Measurements from ENCODE around the gene ISM1. TPM values are rescaled to one million over a fixed set of nuclear protein-coding genes. Genes with fewer than 3 reads are reported as not detected.

ISM1 gene
- total RNA-seq, 2 experiments from 2014 or later, result 0.87 to 1.1 TPM

DNA sequence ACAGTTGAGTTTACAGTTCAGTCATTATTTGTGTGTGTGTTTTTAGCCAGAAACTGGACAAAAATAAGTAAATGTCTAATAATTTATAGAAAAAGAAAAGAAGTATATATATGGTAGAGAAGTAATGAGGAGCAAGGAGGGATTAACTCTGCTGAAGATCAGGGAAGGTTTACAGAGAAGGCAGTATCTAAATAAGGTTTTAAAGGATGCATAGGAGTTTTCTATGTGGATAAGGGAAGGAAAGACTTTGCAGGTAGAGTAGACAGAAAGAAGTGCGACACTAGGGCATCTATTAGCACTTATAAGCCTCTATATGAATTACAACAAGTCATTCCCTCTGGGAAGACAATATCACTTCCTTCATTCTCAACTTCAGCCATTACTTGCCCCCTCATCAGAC, 34.3 kb downstream of the ISM1 start:
- H3K4me1 Mint-ChIP-seq (ENCODE audit: low read depth), result peaks cover 27% of the 10 kb centered on the region
- intact Hi-C loops (cut with DNase I, micrococcal nuclease), result no loop called here
- DNase-seq, result no peak
- ChIA-PET POLR2A (no interaction called here), CTCF (no interaction called here)
- no peaks in the 10 kb centered on the region for H3K9me3 Mint-ChIP-seq
- TF ChIP-seq CTCF (IDR thresholded peaks at IDR 0.05), result no peak
- no peaks in the 10 kb centered on the region for H3K9me3 ChIP-seq (ENCODE audit: control insufficient read depth in 1 of 2, insufficient read depth in 1 of 2, low read length in 2 of 2)
- no peak for ATAC-seq (ENCODE audit: poor library complexity)
- no peaks in the 10 kb centered on the region for H3K27me3 Mint-ChIP-seq
- H3K4me3 Mint-ChIP-seq, result no peak overlapping the region
- no peak overlapping the region for H3K27ac Mint-ChIP-seq
- no peak overlapping the region for H3K27ac ChIP-seq (ENCODE audit: low read depth in 1 of 2, low read length in 2 of 2)
- H3K4me3 ChIP-seq (ENCODE audit: low read length), result no peak overlapping the region
- no peaks in the 10 kb centered on the region for H3K27me3 ChIP-seq (ENCODE audit: control insufficient read depth in 1 of 2, insufficient read depth in 2 of 2, low read length in 2 of 2)
- no peaks in the 10 kb centered on the region for H3K36me3 ChIP-seq (ENCODE audit: insufficient read depth, low read length)
- peaks cover 12% of the 10 kb centered on the region for H3K4me1 ChIP-seq (ENCODE audit: insufficient read depth, low read length)
- no peaks in the 10 kb centered on the region for H3K36me3 Mint-ChIP-seq (ENCODE audit: low read depth)

DNA sequence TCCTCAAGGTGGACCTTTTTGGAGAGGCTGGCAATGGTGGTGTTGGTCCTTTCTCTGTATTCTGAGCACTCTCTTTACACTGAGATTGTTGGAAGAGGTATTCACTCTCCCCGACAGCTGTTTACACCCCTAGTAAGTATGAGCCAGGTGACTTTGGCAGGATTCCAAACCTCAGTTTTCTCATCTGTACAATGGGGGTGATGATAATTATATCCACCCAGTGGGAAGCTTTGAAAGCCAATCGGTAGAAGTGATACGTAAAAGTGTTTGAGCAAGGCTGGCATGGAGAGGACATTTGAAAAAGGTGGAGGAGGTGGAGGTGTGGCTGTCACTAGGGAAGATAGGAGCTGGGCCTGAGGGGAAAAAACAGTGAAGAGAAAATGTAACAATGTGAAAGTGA, 35.5 kb downstream of the ISM1 start:
- H3K36me3 ChIP-seq (ENCODE audit: insufficient read depth, low read length), result no peaks in the 10 kb centered on the region
- no peaks in the 10 kb centered on the region for H3K27me3 ChIP-seq (ENCODE audit: control insufficient read depth in 1 of 2, insufficient read depth in 2 of 2, low read length in 2 of 2)
- no peaks in the 10 kb centered on the region for H3K9me3 ChIP-seq (ENCODE audit: control insufficient read depth in 1 of 2, insufficient read depth in 1 of 2, low read length in 2 of 2)
- intact Hi-C loops (cut with DNase I, micrococcal nuclease), result no loop called here
- no peaks in the 10 kb centered on the region for H3K27me3 Mint-ChIP-seq
- no peak overlapping the region for H3K27ac ChIP-seq (ENCODE audit: low read depth in 1 of 2, low read length in 2 of 2)
- peaks cover 17% of the 10 kb centered on the region for H3K4me1 Mint-ChIP-seq (ENCODE audit: low read depth)
- peaks cover 13% of the 10 kb centered on the region for H3K4me1 ChIP-seq (ENCODE audit: insufficient read depth, low read length)
- ATAC-seq (ENCODE audit: poor library complexity) (no peak), DNase-seq (no peak)
- ChIA-PET POLR2A (no interaction called here), CTCF (no interaction called here)
- no peak overlapping the region for H3K27ac Mint-ChIP-seq
- H3K4me3 ChIP-seq (ENCODE audit: low read length), result no peak overlapping the region
- no peaks in the 10 kb centered on the region for H3K36me3 Mint-ChIP-seq (ENCODE audit: low read depth)
- no peak for TF ChIP-seq CTCF (IDR thresholded peaks at IDR 0.05)
- no peak overlapping the region for H3K4me3 Mint-ChIP-seq
- H3K9me3 Mint-ChIP-seq, result no peaks in the 10 kb centered on the region

DNA sequence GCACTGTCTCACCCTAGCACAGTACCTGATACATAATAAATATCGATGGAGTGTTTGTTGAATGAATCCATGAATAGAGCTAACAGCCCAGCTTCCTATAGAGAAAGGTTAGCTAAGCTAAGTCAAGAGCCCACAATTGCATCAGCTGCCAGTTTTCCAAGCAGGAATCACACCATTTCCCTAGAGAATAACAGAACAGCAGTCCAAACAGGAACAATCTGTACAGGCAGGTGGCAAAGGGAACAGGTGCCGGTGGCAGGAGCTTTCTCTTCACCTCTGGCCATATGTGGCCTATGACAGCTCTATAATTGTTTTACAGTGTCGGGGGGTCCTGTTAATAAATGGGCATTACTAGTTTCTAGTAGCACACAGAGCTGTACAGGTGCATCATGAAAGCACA, 38.8 kb downstream of the ISM1 start:
- Histone ChIP-seq H3K4me1 (ENCODE audit: insufficient read depth, low read length) (peaks cover 15% of the 10 kb centered on the region), H3K27ac (ENCODE audit: low read depth in 1 of 2, low read length in 2 of 2) (no peak overlapping the region), H3K9me3 (ENCODE audit: control insufficient read depth in 1 of 2, insufficient read depth in 1 of 2, low read length in 2 of 2) (no peaks in the 10 kb centered on the region), H3K4me3 (ENCODE audit: low read length) (no peak overlapping the region), H3K36me3 (ENCODE audit: insufficient read depth, low read length) (no peaks in the 10 kb centered on the region), H3K27me3 (ENCODE audit: control insufficient read depth in 1 of 2, insufficient read depth in 2 of 2, low read length in 2 of 2) (no peaks in the 10 kb centered on the region)
- H3K36me3 Mint-ChIP-seq (ENCODE audit: low read depth), result no peaks in the 10 kb centered on the region
- H3K27me3 Mint-ChIP-seq, result no peaks in the 10 kb centered on the region
- CTCF ChIA-PET, result interaction anchor here (1.0 kb wide), 1 partner anchor 140 kb away, joined by 4 read pairs; no protein-coding TSS in a partner anchor
- POLR2A ChIA-PET, result interaction anchor here (2.1 kb wide), 1 partner anchor 39 kb away, joined by 7 read pairs; the partner anchor contains the start of gene ISM1
- intact Hi-C loops (cut with DNase I, micrococcal nuclease), result loop anchor here in 1 of 2 experiments (2.0 kb wide), 1 partner anchor 45 kb away; no protein-coding TSS in a partner anchor
- H3K9me3 Mint-ChIP-seq, result no peaks in the 10 kb centered on the region
- no peak for TF ChIP-seq CTCF (IDR thresholded peaks at IDR 0.05)
- no peak overlapping the region for H3K4me3 Mint-ChIP-seq
- peaks cover 35% of the 10 kb centered on the region for H3K4me1 Mint-ChIP-seq (ENCODE audit: low read depth)
- DNase-seq (no peak), ATAC-seq (ENCODE audit: poor library complexity) (no peak)
- no peak overlapping the region for H3K27ac Mint-ChIP-seq

Data from CD4-positive, alpha-beta T cell (primary cell).